Astrocyte (in vitro differentiated cells and primary cell): Measurements from ENCODE around the gene DAP. TPM values are rescaled to one million over a fixed set of nuclear protein-coding genes. Genes with fewer than 3 reads are reported as not detected.

Experiments used
- DNase-seq: peaks from one replicate; pipeline ENCODE4 v3.0.0-alpha.2; 2010; ENCODE audit warnings: low read depth
- FAIRE-seq: peaks from 2 replicates; lab custom pipeline; 2011; peaks lifted over from hg19 to GRCh38; lab: Jason Lieb, UNC
- H2AFZ ChIP-seq: 2 replicates; pipeline ENCODE4 v1.6.0; 2012; ENCODE audit warnings: low read depth, low read length, inconsistent platforms
- H3K27ac ChIP-seq: 2 replicates; pipeline ENCODE4 v1.5.1; 2011; ENCODE audit warnings: low read depth, low read length, inconsistent platforms
- H3K27me3 ChIP-seq: 2 replicates; pipeline ENCODE4 v1.6.0; 2011; ENCODE audit warnings: low read length, inconsistent platforms; ENCODE audit not compliant: insufficient read depth
- H3K36me3 ChIP-seq: 2 replicates; pipeline ENCODE4 v1.5.1; 2011; ENCODE audit warnings: low read length, inconsistent platforms; ENCODE audit not compliant: insufficient read depth
- H3K4me1 ChIP-seq: 2 replicates; pipeline ENCODE4 v1.5.1; 2011; ENCODE audit warnings: low read length, inconsistent platforms; ENCODE audit not compliant: insufficient read depth
- H3K4me2 ChIP-seq: 2 replicates; pipeline ENCODE4 v1.6.0; 2012; ENCODE audit warnings: low read length, inconsistent platforms
- H3K4me3 ChIP-seq: 2 replicates; pipeline ENCODE4 v1.5.1; 2011; ENCODE audit warnings: low read depth, mild to moderate bottlenecking, low read length, inconsistent platforms; ENCODE audit not compliant: insufficient read depth
- H3K79me2 ChIP-seq: 2 replicates; pipeline ENCODE4 v1.6.0; 2012; ENCODE audit warnings: mild to moderate bottlenecking, low read length, inconsistent platforms; ENCODE audit not compliant: insufficient read depth
- H3K9ac ChIP-seq: 2 replicates; pipeline ENCODE4 v1.6.0; 2012; ENCODE audit warnings: mild to moderate bottlenecking, low read length, inconsistent platforms
- H3K9me3 ChIP-seq: 2 replicates; pipeline ENCODE4 v1.5.1; 2012; ENCODE audit warnings: low read depth, mild to moderate bottlenecking, low read length, inconsistent platforms; ENCODE audit not compliant: insufficient read depth
- H4K20me1 ChIP-seq: 2 replicates; pipeline ENCODE4 v1.6.0; 2012; ENCODE audit warnings: low read length, inconsistent platforms; ENCODE audit not compliant: insufficient read depth
- H3K27ac Mint-ChIP-seq: one replicate; pipeline ENCODE4 v1.8.0; 2021; ENCODE audit warnings: mild to moderate bottlenecking, mixed read lengths; ENCODE audit not compliant: unreplicated experiment
- H3K27me3 Mint-ChIP-seq: one replicate; pipeline ENCODE4 v1.8.0; 2021; ENCODE audit warnings: low read depth, mixed read lengths; ENCODE audit not compliant: unreplicated experiment
- H3K36me3 Mint-ChIP-seq: one replicate; pipeline ENCODE4 v1.8.0; 2021; ENCODE audit warnings: low read depth, mixed read lengths; ENCODE audit not compliant: unreplicated experiment
- H3K4me1 Mint-ChIP-seq: one replicate; pipeline ENCODE4 v1.8.0; 2021; ENCODE audit warnings: low read depth, mixed read lengths; ENCODE audit not compliant: unreplicated experiment
- H3K4me3 Mint-ChIP-seq: one replicate; pipeline ENCODE4 v1.8.0; 2021; ENCODE audit warnings: mild to moderate bottlenecking, moderate library complexity, mixed read lengths; ENCODE audit not compliant: unreplicated experiment
- H3K9me3 Mint-ChIP-seq: one replicate; pipeline ENCODE4 v1.8.0; 2021; ENCODE audit warnings: mild to moderate bottlenecking, mixed read lengths; ENCODE audit not compliant: unreplicated experiment
- EZH2 ChIP-seq: IDR thresholded peaks from 2 replicates; pipeline ENCODE4 v1.6.1; 2012; ENCODE audit warnings: mild to moderate bottlenecking, low read length, inconsistent platforms; ENCODE audit not compliant: insufficient read depth
- total RNA-seq: library from RNA; stranded (reverse); gene quantifications from 2 replicates; pipeline ENCODE4 v1.2.1, GENCODE V29; 2021
- TF ChIP-seq, protein P1 (sequence below): IDR thresholded peaks from 2 replicates; pipeline ENCODE4 v1.5.1; 2011; ENCODE audit warnings: low read depth, mild to moderate bottlenecking, inconsistent platforms, low read length, moderate library complexity; ENCODE audit not compliant: insufficient read depth

DAP gene
- total RNA-seq, 1 donor from 2014 or later: 239 TPM

DNA sequence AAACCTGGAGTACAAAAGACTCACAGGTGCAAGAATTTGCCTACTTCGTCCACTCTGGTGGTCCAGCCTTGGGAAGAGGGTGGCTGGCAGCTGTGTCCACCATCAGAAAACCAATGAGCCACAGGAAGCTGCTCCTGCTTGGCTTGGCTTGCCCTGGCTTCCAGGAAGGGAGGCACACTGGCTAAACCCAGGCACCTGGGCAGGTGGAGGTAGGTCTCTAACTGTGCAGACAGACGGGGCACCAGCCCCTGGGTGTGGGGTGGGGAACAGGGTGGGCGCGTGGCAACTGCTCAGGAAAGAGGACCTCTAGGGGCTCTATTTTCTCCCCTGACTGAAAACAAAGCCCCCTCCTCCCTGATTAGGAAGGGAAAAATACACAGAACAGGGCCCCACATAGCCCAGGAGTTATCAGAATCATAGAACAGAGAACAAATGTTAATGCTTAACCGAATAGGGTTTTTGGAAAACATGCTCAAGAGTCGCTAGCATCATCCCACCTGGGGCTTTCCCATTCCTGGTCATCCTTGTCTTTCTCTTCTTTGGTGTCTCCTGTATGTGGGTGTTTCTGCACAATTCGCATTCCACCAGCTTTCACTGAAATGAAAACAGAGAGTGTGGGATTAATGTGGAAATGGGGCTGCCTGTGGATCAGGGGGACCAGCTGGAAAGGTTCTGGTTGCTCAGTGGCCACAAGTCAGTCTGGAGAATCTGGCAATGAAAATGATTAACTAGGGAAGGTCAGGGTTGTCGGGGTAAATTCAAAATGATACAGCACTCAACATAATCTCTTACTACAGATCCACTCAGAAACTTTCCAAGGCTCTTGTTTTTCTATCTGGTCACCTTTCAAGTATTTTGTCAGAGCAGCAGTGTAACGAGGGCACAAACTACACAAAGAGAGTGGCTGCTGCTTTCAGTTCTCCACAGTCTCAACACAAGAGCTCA, 13.1 kb downstream of the DAP start:
- Histone ChIP-seq H3K4me3 (no peak overlapping the region), H3K9ac (no peak overlapping the region), H3K36me3 (peaks cover 55% of the 10 kb centered on the region), H3K9me3 (no peaks in the 10 kb centered on the region), H3K79me2 (peaks cover 82% of the 10 kb centered on the region), H3K27ac (no peak overlapping the region), H2AFZ (no peak overlapping the region), H4K20me1 (peaks cover 97% of the 10 kb centered on the region), H3K27me3 (no peaks in the 10 kb centered on the region), H3K4me2 (no peak overlapping the region), H3K4me1 (no peaks in the 10 kb centered on the region)
- TF ChIP-seq, protein P1, sequence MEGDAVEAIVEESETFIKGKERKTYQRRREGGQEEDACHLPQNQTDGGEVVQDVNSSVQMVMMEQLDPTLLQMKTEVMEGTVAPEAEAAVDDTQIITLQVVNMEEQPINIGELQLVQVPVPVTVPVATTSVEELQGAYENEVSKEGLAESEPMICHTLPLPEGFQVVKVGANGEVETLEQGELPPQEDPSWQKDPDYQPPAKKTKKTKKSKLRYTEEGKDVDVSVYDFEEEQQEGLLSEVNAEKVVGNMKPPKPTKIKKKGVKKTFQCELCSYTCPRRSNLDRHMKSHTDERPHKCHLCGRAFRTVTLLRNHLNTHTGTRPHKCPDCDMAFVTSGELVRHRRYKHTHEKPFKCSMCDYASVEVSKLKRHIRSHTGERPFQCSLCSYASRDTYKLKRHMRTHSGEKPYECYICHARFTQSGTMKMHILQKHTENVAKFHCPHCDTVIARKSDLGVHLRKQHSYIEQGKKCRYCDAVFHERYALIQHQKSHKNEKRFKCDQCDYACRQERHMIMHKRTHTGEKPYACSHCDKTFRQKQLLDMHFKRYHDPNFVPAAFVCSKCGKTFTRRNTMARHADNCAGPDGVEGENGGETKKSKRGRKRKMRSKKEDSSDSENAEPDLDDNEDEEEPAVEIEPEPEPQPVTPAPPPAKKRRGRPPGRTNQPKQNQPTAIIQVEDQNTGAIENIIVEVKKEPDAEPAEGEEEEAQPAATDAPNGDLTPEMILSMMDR: no peak
- TF ChIP-seq EZH2: no peak
- H3K4me3 Mint-ChIP-seq: no peak overlapping the region
- DNase-seq (no peak), FAIRE-seq (no peak)
- H3K27ac Mint-ChIP-seq: peak overlapping the region; percentile 58
- peaks cover 33% of the 10 kb centered on the region for H3K36me3 Mint-ChIP-seq
- peaks cover 8% of the 10 kb centered on the region for H3K4me1 Mint-ChIP-seq
- no peaks in the 10 kb centered on the region for H3K9me3 Mint-ChIP-seq
- H3K27me3 Mint-ChIP-seq: no peaks in the 10 kb centered on the region

DNA sequence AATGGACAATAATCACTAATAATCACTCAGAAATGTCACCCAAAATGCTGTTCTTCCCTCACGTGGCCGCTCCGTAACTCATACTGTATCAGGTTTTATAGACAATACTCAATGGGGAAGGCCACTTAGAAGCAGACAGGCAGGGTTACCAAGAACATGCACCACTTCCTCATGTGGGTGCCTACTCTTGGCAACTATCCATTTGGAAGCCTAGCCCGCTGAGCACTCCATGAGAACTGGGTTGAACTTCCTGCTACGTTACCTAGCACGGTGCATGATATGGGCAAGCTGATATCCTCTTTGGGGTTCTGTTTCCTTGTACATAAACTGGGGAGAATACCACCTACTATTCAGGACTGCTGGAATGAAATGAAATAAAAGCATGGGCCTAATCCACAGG, 14.3 kb downstream of the DAP start:
- Histone ChIP-seq H3K36me3 (peaks cover 60% of the 10 kb centered on the region), H3K9ac (no peak overlapping the region), H3K27me3 (no peaks in the 10 kb centered on the region), H3K4me3 (no peak overlapping the region), H3K79me2 (peaks cover 79% of the 10 kb centered on the region), H3K4me2 (no peak overlapping the region), H2AFZ (no peak overlapping the region), H4K20me1 (peaks cover 95% of the 10 kb centered on the region), H3K9me3 (no peaks in the 10 kb centered on the region), H3K27ac (no peak overlapping the region), H3K4me1 (no peaks in the 10 kb centered on the region)
- H3K9me3 Mint-ChIP-seq: no peaks in the 10 kb centered on the region
- FAIRE-seq: no peak
- TF ChIP-seq, protein P1: no peak
- TF ChIP-seq EZH2: no peak
- no peaks in the 10 kb centered on the region for H3K27me3 Mint-ChIP-seq
- H3K27ac Mint-ChIP-seq: no peak overlapping the region
- H3K4me3 Mint-ChIP-seq: no peak overlapping the region
- H3K4me1 Mint-ChIP-seq: peaks cover 8% of the 10 kb centered on the region
- no peak for DNase-seq
- peaks cover 39% of the 10 kb centered on the region for H3K36me3 Mint-ChIP-seq

DNA sequence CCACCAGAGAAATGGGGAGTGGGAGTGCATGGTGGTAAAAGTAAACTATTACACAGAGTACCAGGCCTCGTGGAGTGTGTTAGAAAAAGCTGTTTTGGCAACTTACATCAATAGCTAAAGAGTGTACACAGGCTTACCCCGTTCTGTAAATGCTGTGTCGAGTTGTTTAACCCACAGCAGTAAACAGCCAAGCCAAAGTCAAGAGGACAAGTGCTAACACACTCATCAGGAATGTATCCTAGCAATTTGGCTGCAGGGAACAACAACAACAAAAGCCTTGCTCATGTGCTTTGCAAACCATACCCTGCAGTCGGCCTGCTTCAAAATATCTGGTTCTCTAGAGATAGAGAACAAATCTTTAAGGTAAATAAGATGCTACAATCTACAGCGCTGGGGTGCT, 15.9 kb downstream of the DAP start:
- H3K9ac ChIP-seq: no peak overlapping the region
- Mint-ChIP-seq H3K36me3 (peaks cover 46% of the 10 kb centered on the region), H3K27me3 (no peaks in the 10 kb centered on the region), H3K9me3 (peaks cover 4% of the 10 kb centered on the region), H3K4me3 (no peak overlapping the region), H3K4me1 (peaks cover 8% of the 10 kb centered on the region), H3K27ac (no peak overlapping the region)
- H3K27me3 ChIP-seq: no peaks in the 10 kb centered on the region
- H3K4me3 ChIP-seq: no peak overlapping the region
- no peaks in the 10 kb centered on the region for H3K4me1 ChIP-seq
- no peak overlapping the region for H2AFZ ChIP-seq
- FAIRE-seq (no peak), DNase-seq (no peak)
- TF ChIP-seq, protein P1: no peak
- no peak for TF ChIP-seq EZH2
- peaks cover 83% of the 10 kb centered on the region for H4K20me1 ChIP-seq
- H3K4me2 ChIP-seq: no peak overlapping the region
- peaks cover 62% of the 10 kb centered on the region for H3K36me3 ChIP-seq
- H3K79me2 ChIP-seq: peaks cover 77% of the 10 kb centered on the region
- no peak overlapping the region for H3K27ac ChIP-seq
- H3K9me3 ChIP-seq: no peaks in the 10 kb centered on the region
